Lower leg skin (tissue), 3 donors: ENCODE measurements around the gene PHC3.

ENCODE experiments used
- POLR2A ChIP-seq, 2 donors: fragments of 450-650 bp; IDR thresholded peaks; one replicate each; pipeline ENCODE4 v1.6.1; 2016 to 2017; ENCODE audit warnings: antibody characterized with exemption in 2 of 2, mild to moderate bottlenecking in 1 of 2, moderate library complexity in 1 of 2
- TF ChIP-seq, protein P1 (sequence below), 3 donors: fragments of 450-650 bp; IDR thresholded peaks; one replicate each; pipeline ENCODE4 v1.5.1; 2016; ENCODE audit warnings: antibody characterized with exemption in 3 of 3, mild to moderate bottlenecking in 3 of 3, moderate library complexity in 2 of 3

DNA sequence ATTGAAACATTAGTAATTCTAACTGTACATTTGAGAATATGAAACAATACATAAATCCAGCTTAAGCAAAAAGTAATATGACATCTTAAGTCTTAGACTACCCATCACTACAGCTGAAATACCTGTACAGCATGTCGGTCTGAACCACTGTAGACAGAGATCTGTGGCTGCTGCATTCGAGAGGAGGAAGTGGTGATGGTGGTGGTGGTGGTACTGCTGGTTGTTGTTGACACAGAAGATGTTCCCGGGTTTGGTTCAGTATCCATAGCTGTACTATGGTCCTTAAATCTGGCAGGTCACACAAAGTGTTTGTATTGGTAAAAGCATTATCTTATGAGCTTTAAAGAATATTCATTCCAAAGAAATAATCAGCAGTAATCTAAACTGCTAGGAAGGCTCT is 2.9 kb downstream of the PHC3 start:
- TF ChIP-seq POLR2A (IDR thresholded peaks at IDR 0.05), result no peak
- TF ChIP-seq, protein P1, sequence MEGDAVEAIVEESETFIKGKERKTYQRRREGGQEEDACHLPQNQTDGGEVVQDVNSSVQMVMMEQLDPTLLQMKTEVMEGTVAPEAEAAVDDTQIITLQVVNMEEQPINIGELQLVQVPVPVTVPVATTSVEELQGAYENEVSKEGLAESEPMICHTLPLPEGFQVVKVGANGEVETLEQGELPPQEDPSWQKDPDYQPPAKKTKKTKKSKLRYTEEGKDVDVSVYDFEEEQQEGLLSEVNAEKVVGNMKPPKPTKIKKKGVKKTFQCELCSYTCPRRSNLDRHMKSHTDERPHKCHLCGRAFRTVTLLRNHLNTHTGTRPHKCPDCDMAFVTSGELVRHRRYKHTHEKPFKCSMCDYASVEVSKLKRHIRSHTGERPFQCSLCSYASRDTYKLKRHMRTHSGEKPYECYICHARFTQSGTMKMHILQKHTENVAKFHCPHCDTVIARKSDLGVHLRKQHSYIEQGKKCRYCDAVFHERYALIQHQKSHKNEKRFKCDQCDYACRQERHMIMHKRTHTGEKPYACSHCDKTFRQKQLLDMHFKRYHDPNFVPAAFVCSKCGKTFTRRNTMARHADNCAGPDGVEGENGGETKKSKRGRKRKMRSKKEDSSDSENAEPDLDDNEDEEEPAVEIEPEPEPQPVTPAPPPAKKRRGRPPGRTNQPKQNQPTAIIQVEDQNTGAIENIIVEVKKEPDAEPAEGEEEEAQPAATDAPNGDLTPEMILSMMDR (IDR thresholded peaks at IDR 0.05), result no peak
